ENCODE measurements around the gene PISD.

The PISD gene

GRCh38 chr22:31659246-31659645 is 2.8 kb downstream of the PISD start:
- H3K27me3 ChIP-seq (replicated peaks; ENCODE audit: control insufficient read depth, insufficient read depth, low read length) = no peaks in the 10 kb centered on the region
- no peak for DNase-seq (ENCODE audit: extremely low read depth, insufficient read length)
- TF ChIP-seq, protein P1, sequence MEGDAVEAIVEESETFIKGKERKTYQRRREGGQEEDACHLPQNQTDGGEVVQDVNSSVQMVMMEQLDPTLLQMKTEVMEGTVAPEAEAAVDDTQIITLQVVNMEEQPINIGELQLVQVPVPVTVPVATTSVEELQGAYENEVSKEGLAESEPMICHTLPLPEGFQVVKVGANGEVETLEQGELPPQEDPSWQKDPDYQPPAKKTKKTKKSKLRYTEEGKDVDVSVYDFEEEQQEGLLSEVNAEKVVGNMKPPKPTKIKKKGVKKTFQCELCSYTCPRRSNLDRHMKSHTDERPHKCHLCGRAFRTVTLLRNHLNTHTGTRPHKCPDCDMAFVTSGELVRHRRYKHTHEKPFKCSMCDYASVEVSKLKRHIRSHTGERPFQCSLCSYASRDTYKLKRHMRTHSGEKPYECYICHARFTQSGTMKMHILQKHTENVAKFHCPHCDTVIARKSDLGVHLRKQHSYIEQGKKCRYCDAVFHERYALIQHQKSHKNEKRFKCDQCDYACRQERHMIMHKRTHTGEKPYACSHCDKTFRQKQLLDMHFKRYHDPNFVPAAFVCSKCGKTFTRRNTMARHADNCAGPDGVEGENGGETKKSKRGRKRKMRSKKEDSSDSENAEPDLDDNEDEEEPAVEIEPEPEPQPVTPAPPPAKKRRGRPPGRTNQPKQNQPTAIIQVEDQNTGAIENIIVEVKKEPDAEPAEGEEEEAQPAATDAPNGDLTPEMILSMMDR (IDR thresholded peaks at IDR 0.05; ENCODE audit: insufficient read depth, low read length, poor library complexity, severe bottlenecking) = no peak
- H3K36me3 ChIP-seq (ENCODE audit: control insufficient read depth, insufficient read depth, low read length) = no peaks in the 10 kb centered on the region
- no peak overlapping the region for H3K4me3 ChIP-seq (replicated peaks; ENCODE audit: low read depth, low read length)

DNA sequence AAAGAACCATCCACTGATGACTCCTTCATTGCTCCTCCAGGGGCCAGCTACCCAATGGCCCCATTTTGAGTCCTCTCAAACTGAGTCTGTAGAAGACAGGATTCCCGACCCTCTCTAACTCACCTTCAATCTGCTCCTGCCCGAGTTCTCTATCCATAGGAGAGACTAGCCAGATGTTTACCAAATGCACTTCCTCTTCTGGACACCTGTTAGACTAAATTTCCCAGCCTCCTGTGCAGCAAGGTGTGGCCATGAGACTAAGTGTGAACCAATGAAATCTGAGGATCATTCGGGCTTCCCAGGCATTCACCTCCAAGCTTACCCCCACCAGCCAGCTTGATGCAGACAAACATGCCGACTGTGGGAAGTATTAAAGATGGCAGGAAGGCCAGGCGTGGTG is 7.6 kb downstream of the PISD start:
- no peak for DNase-seq (ENCODE audit: extremely low read depth, insufficient read length)
- TF ChIP-seq, protein P1 (IDR thresholded peaks at IDR 0.05; ENCODE audit: insufficient read depth, low read length, poor library complexity, severe bottlenecking) = no peak
- H3K36me3 ChIP-seq (ENCODE audit: control insufficient read depth, insufficient read depth, low read length) = no peaks in the 10 kb centered on the region
- H3K4me3 ChIP-seq (replicated peaks; ENCODE audit: low read depth, low read length) = no peak overlapping the region
- H3K27me3 ChIP-seq (replicated peaks; ENCODE audit: control insufficient read depth, insufficient read depth, low read length) = no peaks in the 10 kb centered on the region

DNA sequence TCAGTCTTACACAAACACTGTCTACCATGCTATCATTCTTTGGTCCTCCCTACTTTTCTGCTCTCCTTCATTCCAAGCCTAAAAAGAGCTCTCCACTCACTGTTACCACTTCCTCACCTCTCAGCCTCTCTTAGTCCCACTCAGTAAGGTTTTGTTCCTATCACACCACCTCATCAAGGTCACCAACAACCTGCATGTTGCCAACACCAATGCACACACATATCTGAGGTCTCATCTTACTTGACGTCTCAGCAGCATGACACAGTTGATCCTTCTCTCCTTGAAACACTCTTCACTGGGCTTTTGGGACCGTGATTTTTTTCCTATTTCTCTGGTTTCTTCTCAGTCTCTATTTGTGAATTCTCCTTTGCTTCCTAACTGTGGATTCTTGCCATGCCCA is 8.1 kb downstream of the PISD start:
- H3K27me3 ChIP-seq (replicated peaks; ENCODE audit: control insufficient read depth, insufficient read depth, low read length) = no peaks in the 10 kb centered on the region
- H3K4me3 ChIP-seq (replicated peaks; ENCODE audit: low read depth, low read length) = no peak overlapping the region
- no peak for DNase-seq (ENCODE audit: extremely low read depth, insufficient read length)
- TF ChIP-seq, protein P1 (IDR thresholded peaks at IDR 0.05; ENCODE audit: insufficient read depth, low read length, poor library complexity, severe bottlenecking) = no peak
- no peaks in the 10 kb centered on the region for H3K36me3 ChIP-seq (ENCODE audit: control insufficient read depth, insufficient read depth, low read length)

DNA sequence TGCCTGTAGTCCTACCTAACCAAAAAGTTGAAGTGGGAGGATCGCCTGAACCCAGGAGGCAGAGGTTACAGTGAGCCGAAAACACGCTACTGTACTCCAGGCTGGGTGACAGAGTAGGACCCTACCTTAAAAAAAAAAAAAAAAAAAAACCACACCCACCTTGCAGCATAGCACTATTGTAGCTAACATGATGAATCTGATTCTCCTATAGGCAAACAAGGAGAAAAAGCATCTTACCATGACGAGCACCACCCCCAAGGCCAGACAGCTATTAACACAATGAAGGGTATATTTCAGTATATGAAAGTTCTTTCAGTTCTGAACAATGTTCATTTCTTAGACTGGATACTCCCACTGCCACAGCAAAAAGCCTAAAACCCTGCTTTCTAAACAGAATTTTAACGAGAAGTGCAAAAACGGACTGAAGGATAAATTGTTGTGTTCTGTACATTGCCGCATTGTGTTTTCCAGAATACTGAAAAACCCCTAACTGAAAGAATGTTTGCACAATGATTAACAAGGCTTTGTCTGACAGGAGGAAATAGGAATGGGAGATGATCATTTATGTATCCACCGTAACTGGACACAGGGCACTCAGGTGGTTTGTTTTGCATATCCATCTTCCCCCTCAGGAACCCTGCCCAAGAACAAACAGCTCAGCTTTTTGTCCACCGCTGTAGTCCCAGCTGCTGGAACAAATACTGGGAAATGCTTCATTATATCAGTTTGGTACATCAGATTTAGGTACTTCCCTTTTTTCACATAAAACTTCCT is 8.9 kb downstream of the PISD start:
- TF ChIP-seq, protein P1 (IDR thresholded peaks at IDR 0.05; ENCODE audit: insufficient read depth, low read length, poor library complexity, severe bottlenecking) = no peak
- H3K27me3 ChIP-seq (replicated peaks; ENCODE audit: control insufficient read depth, insufficient read depth, low read length) = no peaks in the 10 kb centered on the region

GRCh38 chr22:31652088-31652487 is 9.9 kb downstream of the PISD start:
- peaks cover 4% of the 10 kb centered on the region for H3K36me3 ChIP-seq (ENCODE audit: control insufficient read depth, insufficient read depth, low read length)
- DNase-seq (ENCODE audit: extremely low read depth, insufficient read length) = no peak
- TF ChIP-seq, protein P1 (IDR thresholded peaks at IDR 0.05; ENCODE audit: insufficient read depth, low read length, poor library complexity, severe bottlenecking) = no peak
- no peaks in the 10 kb centered on the region for H3K27me3 ChIP-seq (replicated peaks; ENCODE audit: control insufficient read depth, insufficient read depth, low read length)
- no peak overlapping the region for H3K4me3 ChIP-seq (replicated peaks; ENCODE audit: low read depth, low read length)

More for the DNA sequence above, 8.9 kb downstream of the PISD start:
- no peak for DNase-seq (ENCODE audit: extremely low read depth, insufficient read length)
- H3K36me3 ChIP-seq (ENCODE audit: control insufficient read depth, insufficient read depth, low read length) = peaks cover 1% of the 10 kb centered on the region
- no peak overlapping the region for H3K4me3 ChIP-seq (replicated peaks; ENCODE audit: low read depth, low read length)
